Measurements from ENCODE around the gene DDX39A. TPM values are rescaled to one million over a fixed set of nuclear protein-coding genes. Genes with fewer than 3 reads are reported as not detected.
A peak's percentile ranks its signal among the peaks of the same experiment; 100 is the strongest.

The DDX39A gene
- total RNA-seq, 1 donor, result 49.2 TPM

- Histone ChIP-seq H2AFZ (ENCODE audit: low read length) (no peak overlapping the region), H4K20me1 (ENCODE audit: insufficient read depth, low read length) (no peaks in the 10 kb centered on the region), H3K4me3 (ENCODE audit: insufficient read depth, low read length) (no peak overlapping the region), H3K4me2 (ENCODE audit: insufficient read depth, low read length) (no peak overlapping the region), H3K27me3 (ENCODE audit: insufficient read depth, low read length) (peaks cover 5% of the 10 kb centered on the region), H3K27ac (ENCODE audit: low read depth, low read length) (no peak overlapping the region), H3K36me3 (ENCODE audit: insufficient read depth, low read length) (no peaks in the 10 kb centered on the region), H3K9me3 (ENCODE audit: low read depth, low read length) (no peaks in the 10 kb centered on the region), H3K79me2 (ENCODE audit: insufficient read depth, low read length) (peaks cover 6% of the 10 kb centered on the region), H3K4me1 (ENCODE audit: insufficient read depth, low read length) (peaks cover 2% of the 10 kb centered on the region)
- TF ChIP-seq, protein P1, sequence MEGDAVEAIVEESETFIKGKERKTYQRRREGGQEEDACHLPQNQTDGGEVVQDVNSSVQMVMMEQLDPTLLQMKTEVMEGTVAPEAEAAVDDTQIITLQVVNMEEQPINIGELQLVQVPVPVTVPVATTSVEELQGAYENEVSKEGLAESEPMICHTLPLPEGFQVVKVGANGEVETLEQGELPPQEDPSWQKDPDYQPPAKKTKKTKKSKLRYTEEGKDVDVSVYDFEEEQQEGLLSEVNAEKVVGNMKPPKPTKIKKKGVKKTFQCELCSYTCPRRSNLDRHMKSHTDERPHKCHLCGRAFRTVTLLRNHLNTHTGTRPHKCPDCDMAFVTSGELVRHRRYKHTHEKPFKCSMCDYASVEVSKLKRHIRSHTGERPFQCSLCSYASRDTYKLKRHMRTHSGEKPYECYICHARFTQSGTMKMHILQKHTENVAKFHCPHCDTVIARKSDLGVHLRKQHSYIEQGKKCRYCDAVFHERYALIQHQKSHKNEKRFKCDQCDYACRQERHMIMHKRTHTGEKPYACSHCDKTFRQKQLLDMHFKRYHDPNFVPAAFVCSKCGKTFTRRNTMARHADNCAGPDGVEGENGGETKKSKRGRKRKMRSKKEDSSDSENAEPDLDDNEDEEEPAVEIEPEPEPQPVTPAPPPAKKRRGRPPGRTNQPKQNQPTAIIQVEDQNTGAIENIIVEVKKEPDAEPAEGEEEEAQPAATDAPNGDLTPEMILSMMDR (IDR thresholded peaks at IDR 0.05; ENCODE audit: extremely low read depth, low read depth, low read length), result no peak
- peak; percentile 62 for DNase-seq (ENCODE audit: insufficient read length, low spot score, missing footprints)
These were observed 9.8 kb upstream of the DDX39A start for GRCh38 chr19:14428882-14429416.

DNA sequence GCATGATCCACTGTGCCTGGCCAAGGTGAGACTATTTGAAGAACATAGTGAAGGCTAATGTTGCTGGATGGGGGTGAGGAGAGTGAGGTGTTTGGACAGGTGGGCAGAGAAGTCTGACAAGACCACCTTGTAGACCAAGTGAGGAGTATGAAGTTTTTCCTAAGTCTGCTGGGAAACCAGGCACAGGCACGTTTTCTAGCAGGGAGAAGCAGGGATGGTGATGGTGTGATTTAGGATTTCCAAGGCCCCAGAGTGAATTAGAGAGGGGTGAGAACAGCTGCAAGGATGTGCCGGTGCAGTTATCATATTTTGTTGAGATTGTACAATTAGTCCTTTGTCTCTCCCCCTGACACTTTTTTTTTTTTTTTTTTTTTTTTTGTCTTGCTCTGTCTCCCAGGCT lies 8.3 kb upstream of the DDX39A start:
- H3K27me3 ChIP-seq (ENCODE audit: insufficient read depth, low read length), result peaks cover 5% of the 10 kb centered on the region
- H2AFZ ChIP-seq (ENCODE audit: low read length), result no peak overlapping the region
- TF ChIP-seq, protein P1 (IDR thresholded peaks at IDR 0.05; ENCODE audit: extremely low read depth, low read depth, low read length), result no peak

GRCh38 chr19:14425696-14426138 lies 6.6 kb upstream of the DDX39A start:
- no peak overlapping the region for H3K4me2 ChIP-seq (ENCODE audit: insufficient read depth, low read length)
- TF ChIP-seq, protein P1 (IDR thresholded peaks at IDR 0.05; ENCODE audit: extremely low read depth, low read depth, low read length), result no peak
- H4K20me1 ChIP-seq (ENCODE audit: insufficient read depth, low read length), result no peaks in the 10 kb centered on the region
- no peaks in the 10 kb centered on the region for H3K79me2 ChIP-seq (ENCODE audit: insufficient read depth, low read length)
- no peak overlapping the region for H3K4me3 ChIP-seq (ENCODE audit: insufficient read depth, low read length)
- peak; percentile 78 for DNase-seq (ENCODE audit: insufficient read length, low spot score, missing footprints)
- H2AFZ ChIP-seq (ENCODE audit: low read length), result no peak overlapping the region
- peaks cover 1% of the 10 kb centered on the region for H3K27me3 ChIP-seq (ENCODE audit: insufficient read depth, low read length)
- H3K27ac ChIP-seq (ENCODE audit: low read depth, low read length), result no peak overlapping the region
- H3K36me3 ChIP-seq (ENCODE audit: insufficient read depth, low read length), result no peaks in the 10 kb centered on the region
- H3K9me3 ChIP-seq (ENCODE audit: low read depth, low read length), result no peaks in the 10 kb centered on the region
- H3K4me1 ChIP-seq (ENCODE audit: insufficient read depth, low read length), result no peaks in the 10 kb centered on the region

More for the DNA sequence above, 8.3 kb upstream of the DDX39A start:
- no peaks in the 10 kb centered on the region for H3K9me3 ChIP-seq (ENCODE audit: low read depth, low read length)
- no peak for DNase-seq (ENCODE audit: insufficient read length, low spot score, missing footprints)
- H3K27ac ChIP-seq (ENCODE audit: low read depth, low read length), result no peak overlapping the region
- H3K79me2 ChIP-seq (ENCODE audit: insufficient read depth, low read length), result no peaks in the 10 kb centered on the region
- no peaks in the 10 kb centered on the region for H4K20me1 ChIP-seq (ENCODE audit: insufficient read depth, low read length)
- H3K36me3 ChIP-seq (ENCODE audit: insufficient read depth, low read length), result no peaks in the 10 kb centered on the region
- no peak overlapping the region for H3K4me3 ChIP-seq (ENCODE audit: insufficient read depth, low read length)
- H3K4me2 ChIP-seq (ENCODE audit: insufficient read depth, low read length), result no peak overlapping the region
- H3K4me1 ChIP-seq (ENCODE audit: insufficient read depth, low read length), result no peaks in the 10 kb centered on the region

- H3K9me3 ChIP-seq (ENCODE audit: low read depth, low read length), result no peaks in the 10 kb centered on the region
- TF ChIP-seq, protein P1 (IDR thresholded peaks at IDR 0.05; ENCODE audit: extremely low read depth, low read depth, low read length), result no peak
- peak overlapping the region; percentile 83 for H3K4me2 ChIP-seq (ENCODE audit: insufficient read depth, low read length)
- H3K79me2 ChIP-seq (ENCODE audit: insufficient read depth, low read length), result peaks cover 52% of the 10 kb centered on the region
- H3K4me3 ChIP-seq (ENCODE audit: insufficient read depth, low read length), result peak overlapping the region; percentile 97
- peak; percentile 99 for DNase-seq (ENCODE audit: insufficient read length, low spot score, missing footprints)
- peak overlapping the region; percentile 84 for H3K27ac ChIP-seq (ENCODE audit: low read depth, low read length)
- no peaks in the 10 kb centered on the region for H3K27me3 ChIP-seq (ENCODE audit: insufficient read depth, low read length)
- H2AFZ ChIP-seq (ENCODE audit: low read length), result peak overlapping the region; percentile 37
- H3K4me1 ChIP-seq (ENCODE audit: insufficient read depth, low read length), result peaks cover 15% of the 10 kb centered on the region
- peaks cover 25% of the 10 kb centered on the region for H4K20me1 ChIP-seq (ENCODE audit: insufficient read depth, low read length)
- no peaks in the 10 kb centered on the region for H3K36me3 ChIP-seq (ENCODE audit: insufficient read depth, low read length)
These were observed 360 bp downstream of the DDX39A start for GRCh38 chr19:14418856-14419105.

Measured in osteoblast (primary cell).